Sigmoid colon (tissue), 4 donors: ENCODE measurements around the gene IDE.

Experiments used
- EP300 ChIP-seq, 4 donors: sonication (generic); formaldehyde crosslinking; IDR thresholded peaks; one replicate each; pipeline ENCODE4 v1.6.1; 2017; ENCODE audit warnings: antibody characterized with exemption in 4 of 4
- TF ChIP-seq, protein P1 (sequence below), 4 experiments: fragments of 450-650 bp in 3 of 4; fragments of 200-600 bp in 1 of 4; IDR thresholded peaks; one replicate each; pipeline ENCODE4 v1.5.1; 2016 to 2019; ENCODE audit warnings: antibody characterized with exemption in 4 of 4, mild to moderate bottlenecking in 3 of 4, moderate library complexity in 2 of 4

DNA sequence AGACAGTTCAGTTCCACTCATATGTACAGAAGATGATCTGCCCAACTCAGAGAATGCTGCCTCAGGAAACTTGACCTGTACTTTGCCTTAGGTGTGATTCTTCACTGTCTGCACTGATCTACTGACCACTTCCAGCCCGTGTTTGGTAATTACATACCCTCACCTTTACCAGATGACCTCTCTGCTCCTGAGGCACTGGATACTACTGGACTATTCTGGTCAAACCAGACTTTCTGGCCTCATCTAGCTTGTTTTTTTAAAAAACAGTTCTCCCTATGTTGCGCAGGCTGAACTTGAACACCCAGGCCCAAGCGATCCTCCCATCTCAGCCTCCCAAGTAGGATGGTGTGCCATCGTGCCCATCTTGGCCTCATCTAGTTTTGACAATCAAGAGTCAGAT is 26.2 kb downstream of the IDE start:
- TF ChIP-seq, protein P1, sequence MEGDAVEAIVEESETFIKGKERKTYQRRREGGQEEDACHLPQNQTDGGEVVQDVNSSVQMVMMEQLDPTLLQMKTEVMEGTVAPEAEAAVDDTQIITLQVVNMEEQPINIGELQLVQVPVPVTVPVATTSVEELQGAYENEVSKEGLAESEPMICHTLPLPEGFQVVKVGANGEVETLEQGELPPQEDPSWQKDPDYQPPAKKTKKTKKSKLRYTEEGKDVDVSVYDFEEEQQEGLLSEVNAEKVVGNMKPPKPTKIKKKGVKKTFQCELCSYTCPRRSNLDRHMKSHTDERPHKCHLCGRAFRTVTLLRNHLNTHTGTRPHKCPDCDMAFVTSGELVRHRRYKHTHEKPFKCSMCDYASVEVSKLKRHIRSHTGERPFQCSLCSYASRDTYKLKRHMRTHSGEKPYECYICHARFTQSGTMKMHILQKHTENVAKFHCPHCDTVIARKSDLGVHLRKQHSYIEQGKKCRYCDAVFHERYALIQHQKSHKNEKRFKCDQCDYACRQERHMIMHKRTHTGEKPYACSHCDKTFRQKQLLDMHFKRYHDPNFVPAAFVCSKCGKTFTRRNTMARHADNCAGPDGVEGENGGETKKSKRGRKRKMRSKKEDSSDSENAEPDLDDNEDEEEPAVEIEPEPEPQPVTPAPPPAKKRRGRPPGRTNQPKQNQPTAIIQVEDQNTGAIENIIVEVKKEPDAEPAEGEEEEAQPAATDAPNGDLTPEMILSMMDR (IDR thresholded peaks at IDR 0.05), result no peak
- TF ChIP-seq EP300 (IDR thresholded peaks at IDR 0.05), result no peak
